Ishikawa (cell line): Measurements from ENCODE around the gene MUC5B.

Experiments
- EGR1 ChIP-seq: IDR thresholded peaks from 2 replicates; pipeline ENCODE4 v1.6.1; 2012
- RAD21 ChIP-seq: IDR thresholded peaks from 2 replicates; pipeline ENCODE4 v1.6.1; 2012; ENCODE audit warnings: low read depth
- TAF1 ChIP-seq: IDR thresholded peaks from 2 replicates; pipeline ENCODE4 v1.6.1; 2012; ENCODE audit warnings: low read depth, mild to moderate bottlenecking
- TF ChIP-seq, protein P1 (sequence below): IDR thresholded peaks from 2 replicates; pipeline ENCODE4 v1.6.1; 2012; ENCODE audit warnings: low read depth, mild to moderate bottlenecking

DNA sequence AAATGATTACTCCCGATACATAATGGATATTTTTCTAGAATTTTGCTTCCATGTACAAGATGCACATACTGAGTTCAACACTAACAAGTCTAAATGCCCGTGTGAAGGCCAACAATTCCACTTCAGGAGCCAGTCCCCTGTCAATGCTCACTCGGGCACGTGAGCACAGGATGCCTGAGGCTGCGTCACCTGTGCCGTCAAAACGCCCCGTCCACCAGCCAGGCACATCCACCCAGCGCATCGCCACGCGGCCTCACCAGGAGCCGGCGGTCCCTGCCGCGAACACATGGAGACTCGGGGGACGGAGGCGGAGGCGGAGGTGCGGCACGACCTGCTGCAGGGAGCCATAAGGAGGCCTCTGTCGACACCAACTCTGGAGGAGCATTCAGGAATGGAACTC, 76.8 kb downstream of the MUC5B start:
- TF ChIP-seq RAD21 (no peak), TAF1 (no peak), EGR1 (no peak)
- TF ChIP-seq, protein P1, sequence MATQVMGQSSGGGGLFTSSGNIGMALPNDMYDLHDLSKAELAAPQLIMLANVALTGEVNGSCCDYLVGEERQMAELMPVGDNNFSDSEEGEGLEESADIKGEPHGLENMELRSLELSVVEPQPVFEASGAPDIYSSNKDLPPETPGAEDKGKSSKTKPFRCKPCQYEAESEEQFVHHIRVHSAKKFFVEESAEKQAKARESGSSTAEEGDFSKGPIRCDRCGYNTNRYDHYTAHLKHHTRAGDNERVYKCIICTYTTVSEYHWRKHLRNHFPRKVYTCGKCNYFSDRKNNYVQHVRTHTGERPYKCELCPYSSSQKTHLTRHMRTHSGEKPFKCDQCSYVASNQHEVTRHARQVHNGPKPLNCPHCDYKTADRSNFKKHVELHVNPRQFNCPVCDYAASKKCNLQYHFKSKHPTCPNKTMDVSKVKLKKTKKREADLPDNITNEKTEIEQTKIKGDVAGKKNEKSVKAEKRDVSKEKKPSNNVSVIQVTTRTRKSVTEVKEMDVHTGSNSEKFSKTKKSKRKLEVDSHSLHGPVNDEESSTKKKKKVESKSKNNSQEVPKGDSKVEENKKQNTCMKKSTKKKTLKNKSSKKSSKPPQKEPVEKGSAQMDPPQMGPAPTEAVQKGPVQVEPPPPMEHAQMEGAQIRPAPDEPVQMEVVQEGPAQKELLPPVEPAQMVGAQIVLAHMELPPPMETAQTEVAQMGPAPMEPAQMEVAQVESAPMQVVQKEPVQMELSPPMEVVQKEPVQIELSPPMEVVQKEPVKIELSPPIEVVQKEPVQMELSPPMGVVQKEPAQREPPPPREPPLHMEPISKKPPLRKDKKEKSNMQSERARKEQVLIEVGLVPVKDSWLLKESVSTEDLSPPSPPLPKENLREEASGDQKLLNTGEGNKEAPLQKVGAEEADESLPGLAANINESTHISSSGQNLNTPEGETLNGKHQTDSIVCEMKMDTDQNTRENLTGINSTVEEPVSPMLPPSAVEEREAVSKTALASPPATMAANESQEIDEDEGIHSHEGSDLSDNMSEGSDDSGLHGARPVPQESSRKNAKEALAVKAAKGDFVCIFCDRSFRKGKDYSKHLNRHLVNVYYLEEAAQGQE, result no peak
